ENCODE measurements around the gene ADGRF1. TPM values are rescaled to one million over a fixed set of nuclear protein-coding genes. Genes with fewer than 3 reads are reported as not detected.
A peak's percentile ranks its signal among the peaks of the same experiment; 100 is the strongest.
"Not testable (repeated sequence)": the region's sequence is repeated elsewhere in the genome, so short reads cannot be mapped to it uniquely, and the experiment has no call there.

Gene ADGRF1
- 0.08 TPM for polyA plus RNA-seq (ENCODE audit: insufficient read length)

- DNase-seq, result no peak
Measured at GRCh38 chr6:47042275-47042791, at the start of gene ADGRF1. Gene ADGRF1 (minus strand): TSS chr6:47042332. CDS start chr6:47029061, 13,271 bp downstream.

GRCh38 chr6:47090881-47091280, 48.7 kb upstream of the ADGRF1 start:
- no peak for DNase-seq

- not testable (repeated sequence) for DNase-seq
Measured at GRCh38 chr6:47089473-47089872, 47.3 kb upstream of the ADGRF1 start.

GRCh38 chr6:47086051-47086770, 44.1 kb upstream of the ADGRF1 start:
- no peak for DNase-seq

GRCh38 chr6:47084610-47085009, 42.5 kb upstream of the ADGRF1 start:
- DNase-seq, result no peak

- DNase-seq, result peak; percentile 80
Measured at GRCh38 chr6:47083586-47084047, 41.5 kb upstream of the ADGRF1 start.

GRCh38 chr6:47080083-47080596, 38.0 kb upstream of the ADGRF1 start:
- no peak for DNase-seq

- DNase-seq, result no peak
Measured at GRCh38 chr6:47079638-47080037, 37.5 kb upstream of the ADGRF1 start.

GRCh38 chr6:47078991-47079390, 36.9 kb upstream of the ADGRF1 start:
- DNase-seq, result no peak

- DNase-seq, result no peak
Measured at GRCh38 chr6:47076422-47077344, 34.6 kb upstream of the ADGRF1 start.

GRCh38 chr6:47075741-47076421, 33.7 kb upstream of the ADGRF1 start:
- no peak for DNase-seq

- peak; percentile 55 for DNase-seq
Measured at GRCh38 chr6:47075168-47075567, 33.0 kb upstream of the ADGRF1 start.

GRCh38 chr6:47073125-47074110, 31.3 kb upstream of the ADGRF1 start:
- no peak for DNase-seq

- no peak for DNase-seq
Measured at GRCh38 chr6:47072667-47073066, 30.5 kb upstream of the ADGRF1 start.

- no peak for DNase-seq
Measured at GRCh38 chr6:47071681-47072080, 29.5 kb upstream of the ADGRF1 start.

GRCh38 chr6:47070461-47070860, 28.3 kb upstream of the ADGRF1 start:
- no peak for DNase-seq

GRCh38 chr6:47069156-47069555, 27.0 kb upstream of the ADGRF1 start:
- DNase-seq, result no peak

GRCh38 chr6:47066418-47066817, 24.3 kb upstream of the ADGRF1 start:
- no peak for DNase-seq

- DNase-seq, result no peak
Measured at GRCh38 chr6:47064274-47064673, 22.1 kb upstream of the ADGRF1 start.

- no peak for DNase-seq
Measured at GRCh38 chr6:47062346-47062745, 20.2 kb upstream of the ADGRF1 start.
